HG02938 (cell line): ENCODE data around the gene BLVRA.
"Not testable (repeated sequence)": the region's sequence is repeated elsewhere in the genome, so short reads cannot be mapped to it uniquely, and the experiment has no call there.

Source experiments
- ATAC-seq: cut with Tn5 transposase; IDR thresholded peaks from one replicate; pipeline ENCODE4 v1.9.1; 2021; ENCODE audit warnings: mild to moderate bottlenecking, moderate library complexity; ENCODE audit not compliant: unreplicated experiment

The BLVRA gene

GRCh38 chr7:43799605-43800004 is 41.1 kb downstream of the BLVRA start:
- no peak for ATAC-seq

- no peak for ATAC-seq
These were observed 45.4 kb downstream of the BLVRA start for GRCh38 chr7:43803865-43804264.

GRCh38 chr7:43808410-43808809 is 49.9 kb downstream of the BLVRA start:
- no peak for ATAC-seq

- not testable (repeated sequence) for ATAC-seq
These were observed 51.9 kb downstream of the BLVRA start for GRCh38 chr7:43810195-43810941.

GRCh38 chr7:43815373-43815772 is 56.9 kb downstream of the BLVRA start:
- ATAC-seq = no peak

- ATAC-seq = not testable (repeated sequence)
These were observed 57.7 kb downstream of the BLVRA start for GRCh38 chr7:43816046-43816797.

- ATAC-seq = not testable (repeated sequence)
These were observed 64.9 kb downstream of the BLVRA start for GRCh38 chr7:43823425-43823824.

- ATAC-seq = no peak
These were observed 65.5 kb downstream of the BLVRA start for GRCh38 chr7:43823941-43824340.

- not testable (repeated sequence) for ATAC-seq
These were observed 66.0 kb downstream of the BLVRA start for GRCh38 chr7:43824513-43824912.

- no peak for ATAC-seq
These were observed 66.5 kb downstream of the BLVRA start for GRCh38 chr7:43824963-43825362.

GRCh38 chr7:43825391-43825808 is 66.9 kb downstream of the BLVRA start:
- no peak for ATAC-seq

- not testable (repeated sequence) for ATAC-seq
These were observed 72.4 kb downstream of the BLVRA start for GRCh38 chr7:43830917-43831316.

- ATAC-seq = no peak
These were observed 76.2 kb downstream of the BLVRA start for GRCh38 chr7:43834463-43835251.

- ATAC-seq = no peak
These were observed 79.8 kb downstream of the BLVRA start for GRCh38 chr7:43838201-43838658.

- ATAC-seq = no peak
These were observed 84.8 kb downstream of the BLVRA start for GRCh38 chr7:43843296-43843695.

GRCh38 chr7:43844257-43844656 is 85.8 kb downstream of the BLVRA start:
- no peak for ATAC-seq

- no peak for ATAC-seq
These were observed 86.2 kb downstream of the BLVRA start for GRCh38 chr7:43844662-43845061.

GRCh38 chr7:43847496-43847895 is 89.0 kb downstream of the BLVRA start:
- no peak for ATAC-seq

GRCh38 chr7:43849047-43849446 is 90.6 kb downstream of the BLVRA start:
- no peak for ATAC-seq

GRCh38 chr7:43850348-43851116 is 92.1 kb downstream of the BLVRA start:
- no peak for ATAC-seq

- ATAC-seq = no peak
These were observed 93.3 kb downstream of the BLVRA start for GRCh38 chr7:43851805-43852204.
